Measurements from ENCODE around the gene ZSCAN5B.

DNA sequence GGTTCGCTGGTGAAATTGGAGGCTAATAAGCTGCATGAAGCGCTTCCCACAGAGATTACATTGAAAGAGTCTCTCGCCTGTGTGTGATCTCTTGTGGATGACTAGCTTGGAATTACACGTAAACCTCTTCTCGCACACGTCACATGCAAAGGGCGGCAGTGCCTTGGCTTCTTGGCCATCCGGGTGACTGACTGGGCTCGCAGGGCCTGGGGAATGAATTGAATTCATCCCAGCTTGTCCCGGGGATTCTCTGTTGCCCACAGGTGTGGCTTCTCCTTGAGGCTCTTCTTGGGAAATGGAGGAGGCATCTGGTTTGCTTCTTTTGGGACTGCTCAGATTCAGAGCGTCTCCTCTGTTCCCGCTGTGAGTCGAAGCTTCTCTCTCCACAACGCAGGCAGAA is 24.3 kb upstream of the ZSCAN5B start:
- no peak for TF ChIP-seq YY1 (IDR thresholded peaks at IDR 0.05; ENCODE audit: low read depth, low read length)
- TF ChIP-seq SIN3A (conservative IDR thresholded peaks at IDR 0.05 in 1 of 2, IDR thresholded peaks at IDR 0.05 in 1 of 2; ENCODE audit: low read depth in 1 of 2, low read length in 2 of 2), result no peak
- no peak for TF ChIP-seq CTCF (IDR thresholded peaks at IDR 0.05; ENCODE audit: control extremely low read depth in 1 of 3, insufficient read depth in 1 of 3, low read depth in 1 of 3, low read length in 3 of 3)
- TF ChIP-seq RBBP5 (IDR thresholded peaks at IDR 0.05; ENCODE audit: borderline replicate concordance, low read depth, low read length), result no peak
- no peak for TF ChIP-seq POLR2A (IDR thresholded peaks at IDR 0.05; ENCODE audit: control extremely low read depth in 1 of 2, low read depth in 2 of 2, low read length in 2 of 2)
- no peak for TF ChIP-seq JUND (IDR thresholded peaks at IDR 0.05; ENCODE audit: low read length)
- TF ChIP-seq SP1 (IDR thresholded peaks at IDR 0.05; ENCODE audit: low read depth, low read length), result no peak
- TF ChIP-seq TAF1 (IDR thresholded peaks at IDR 0.05; ENCODE audit: low read depth, low read length), result no peak

All from H1 (cell line).